NCI-H1417 treated with DMSO at 0.1 percent for 48 hours (cell line): ENCODE data around the gene BDH1.

Experiments
- DNase-seq: peaks from one replicate; lab custom pipeline; 2025; lab: John Stamatoyannopoulos, UW

BDH1 gene

GRCh38 chr3:197547306-197548011 is 8.3 kb downstream of the BDH1 start:
- DNase-seq = no peak

GRCh38 chr3:197546307-197547085 is 9.3 kb downstream of the BDH1 start:
- no peak for DNase-seq

- no peak for DNase-seq
These were observed 10.2 kb downstream of the BDH1 start for GRCh38 chr3:197545571-197545970.

- no peak for DNase-seq
These were observed 10.7 kb downstream of the BDH1 start for GRCh38 chr3:197545101-197545500.

GRCh38 chr3:197542741-197543454 is 12.9 kb downstream of the BDH1 start:
- no peak for DNase-seq

- no peak for DNase-seq
These were observed 13.8 kb downstream of the BDH1 start for GRCh38 chr3:197541756-197542539.

GRCh38 chr3:197540961-197541377 is 14.8 kb downstream of the BDH1 start:
- no peak for DNase-seq

GRCh38 chr3:197539651-197540051 is 16.1 kb downstream of the BDH1 start:
- DNase-seq = no peak

GRCh38 chr3:197533927-197534725 is 21.6 kb downstream of the BDH1 start:
- DNase-seq = no peak

- no peak for DNase-seq
These were observed 22.4 kb downstream of the BDH1 start for GRCh38 chr3:197533396-197533795.

- DNase-seq = no peak
These were observed 23.4 kb downstream of the BDH1 start for GRCh38 chr3:197532388-197532787.

- DNase-seq = no peak
These were observed 27.6 kb downstream of the BDH1 start for GRCh38 chr3:197528190-197528589.

GRCh38 chr3:197527569-197527968 is 28.2 kb downstream of the BDH1 start:
- DNase-seq = no peak

GRCh38 chr3:197525706-197526105 is 30.1 kb downstream of the BDH1 start:
- no peak for DNase-seq

GRCh38 chr3:197524128-197524527 is 31.6 kb downstream of the BDH1 start:
- DNase-seq = no peak

GRCh38 chr3:197523526-197523925 is 32.2 kb downstream of the BDH1 start:
- DNase-seq = no peak

GRCh38 chr3:197522881-197523441 is 32.8 kb downstream of the BDH1 start:
- DNase-seq = no peak

- DNase-seq = no peak
These were observed 33.5 kb downstream of the BDH1 start for GRCh38 chr3:197522183-197522715.

- no peak for DNase-seq
These were observed 34.2 kb downstream of the BDH1 start for GRCh38 chr3:197521277-197522182.
